Measurements from ENCODE around the gene ANGPTL8.

DNA sequence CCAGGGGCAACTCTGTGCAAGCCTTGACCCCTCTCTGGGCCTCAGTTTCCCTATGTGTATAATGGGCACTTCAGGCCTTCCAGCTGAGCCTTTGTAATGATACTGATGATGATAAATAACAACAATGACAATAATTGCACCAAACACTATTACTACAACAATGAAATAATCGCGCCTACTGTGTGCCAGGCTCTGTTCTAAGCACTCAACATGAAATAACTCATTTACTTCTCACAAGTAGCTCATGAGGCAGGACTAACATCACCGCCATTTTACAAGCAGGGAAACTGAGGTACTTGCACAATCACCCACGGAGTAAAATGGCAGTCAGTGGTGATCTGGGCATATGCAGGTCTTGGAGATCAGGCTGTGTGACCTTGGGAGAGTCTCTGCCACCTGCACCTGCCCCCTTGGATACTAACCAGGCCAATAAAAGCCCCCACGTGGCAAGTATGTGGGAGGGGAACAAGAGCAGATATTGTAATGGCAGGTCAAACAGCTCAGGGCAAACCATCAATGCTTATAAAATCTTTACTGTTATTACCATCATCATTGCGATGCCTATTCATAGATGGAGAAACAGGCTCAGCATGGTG lies 540 bp upstream of the ANGPTL8 start:
- no peak for TF ChIP-seq POLR2A (IDR thresholded peaks at IDR 0.05)
- TF ChIP-seq, protein P1, sequence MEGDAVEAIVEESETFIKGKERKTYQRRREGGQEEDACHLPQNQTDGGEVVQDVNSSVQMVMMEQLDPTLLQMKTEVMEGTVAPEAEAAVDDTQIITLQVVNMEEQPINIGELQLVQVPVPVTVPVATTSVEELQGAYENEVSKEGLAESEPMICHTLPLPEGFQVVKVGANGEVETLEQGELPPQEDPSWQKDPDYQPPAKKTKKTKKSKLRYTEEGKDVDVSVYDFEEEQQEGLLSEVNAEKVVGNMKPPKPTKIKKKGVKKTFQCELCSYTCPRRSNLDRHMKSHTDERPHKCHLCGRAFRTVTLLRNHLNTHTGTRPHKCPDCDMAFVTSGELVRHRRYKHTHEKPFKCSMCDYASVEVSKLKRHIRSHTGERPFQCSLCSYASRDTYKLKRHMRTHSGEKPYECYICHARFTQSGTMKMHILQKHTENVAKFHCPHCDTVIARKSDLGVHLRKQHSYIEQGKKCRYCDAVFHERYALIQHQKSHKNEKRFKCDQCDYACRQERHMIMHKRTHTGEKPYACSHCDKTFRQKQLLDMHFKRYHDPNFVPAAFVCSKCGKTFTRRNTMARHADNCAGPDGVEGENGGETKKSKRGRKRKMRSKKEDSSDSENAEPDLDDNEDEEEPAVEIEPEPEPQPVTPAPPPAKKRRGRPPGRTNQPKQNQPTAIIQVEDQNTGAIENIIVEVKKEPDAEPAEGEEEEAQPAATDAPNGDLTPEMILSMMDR (IDR thresholded peaks at IDR 0.05): no peak
